ENCODE results near the gene PGLYRP2.

GRCh38 chr19:15439078-15439799 lies 40.1 kb downstream of the PGLYRP2 start:
- no peak for TF ChIP-seq CTCF (tag by site-specific recombination; IDR thresholded peaks at IDR 0.05)
- no peak for TF ChIP-seq ZNF292 (tag by site-specific recombination; IDR thresholded peaks at IDR 0.05; ENCODE audit: borderline replicate concordance, low read depth)
- TF ChIP-seq ELK4 (IDR thresholded peaks at IDR 0.05; ENCODE audit: borderline replicate concordance, low read depth, low read length): no peak
- TF ChIP-seq, protein P1, sequence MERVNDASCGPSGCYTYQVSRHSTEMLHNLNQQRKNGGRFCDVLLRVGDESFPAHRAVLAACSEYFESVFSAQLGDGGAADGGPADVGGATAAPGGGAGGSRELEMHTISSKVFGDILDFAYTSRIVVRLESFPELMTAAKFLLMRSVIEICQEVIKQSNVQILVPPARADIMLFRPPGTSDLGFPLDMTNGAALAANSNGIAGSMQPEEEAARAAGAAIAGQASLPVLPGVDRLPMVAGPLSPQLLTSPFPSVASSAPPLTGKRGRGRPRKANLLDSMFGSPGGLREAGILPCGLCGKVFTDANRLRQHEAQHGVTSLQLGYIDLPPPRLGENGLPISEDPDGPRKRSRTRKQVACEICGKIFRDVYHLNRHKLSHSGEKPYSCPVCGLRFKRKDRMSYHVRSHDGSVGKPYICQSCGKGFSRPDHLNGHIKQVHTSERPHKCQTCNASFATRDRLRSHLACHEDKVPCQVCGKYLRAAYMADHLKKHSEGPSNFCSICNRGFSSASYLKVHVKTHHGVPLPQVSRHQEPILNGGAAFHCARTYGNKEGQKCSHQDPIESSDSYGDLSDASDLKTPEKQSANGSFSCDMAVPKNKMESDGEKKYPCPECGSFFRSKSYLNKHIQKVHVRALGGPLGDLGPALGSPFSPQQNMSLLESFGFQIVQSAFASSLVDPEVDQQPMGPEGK (tag by site-specific recombination; IDR thresholded peaks at IDR 0.05): no peak
- TF ChIP-seq, protein P2, sequence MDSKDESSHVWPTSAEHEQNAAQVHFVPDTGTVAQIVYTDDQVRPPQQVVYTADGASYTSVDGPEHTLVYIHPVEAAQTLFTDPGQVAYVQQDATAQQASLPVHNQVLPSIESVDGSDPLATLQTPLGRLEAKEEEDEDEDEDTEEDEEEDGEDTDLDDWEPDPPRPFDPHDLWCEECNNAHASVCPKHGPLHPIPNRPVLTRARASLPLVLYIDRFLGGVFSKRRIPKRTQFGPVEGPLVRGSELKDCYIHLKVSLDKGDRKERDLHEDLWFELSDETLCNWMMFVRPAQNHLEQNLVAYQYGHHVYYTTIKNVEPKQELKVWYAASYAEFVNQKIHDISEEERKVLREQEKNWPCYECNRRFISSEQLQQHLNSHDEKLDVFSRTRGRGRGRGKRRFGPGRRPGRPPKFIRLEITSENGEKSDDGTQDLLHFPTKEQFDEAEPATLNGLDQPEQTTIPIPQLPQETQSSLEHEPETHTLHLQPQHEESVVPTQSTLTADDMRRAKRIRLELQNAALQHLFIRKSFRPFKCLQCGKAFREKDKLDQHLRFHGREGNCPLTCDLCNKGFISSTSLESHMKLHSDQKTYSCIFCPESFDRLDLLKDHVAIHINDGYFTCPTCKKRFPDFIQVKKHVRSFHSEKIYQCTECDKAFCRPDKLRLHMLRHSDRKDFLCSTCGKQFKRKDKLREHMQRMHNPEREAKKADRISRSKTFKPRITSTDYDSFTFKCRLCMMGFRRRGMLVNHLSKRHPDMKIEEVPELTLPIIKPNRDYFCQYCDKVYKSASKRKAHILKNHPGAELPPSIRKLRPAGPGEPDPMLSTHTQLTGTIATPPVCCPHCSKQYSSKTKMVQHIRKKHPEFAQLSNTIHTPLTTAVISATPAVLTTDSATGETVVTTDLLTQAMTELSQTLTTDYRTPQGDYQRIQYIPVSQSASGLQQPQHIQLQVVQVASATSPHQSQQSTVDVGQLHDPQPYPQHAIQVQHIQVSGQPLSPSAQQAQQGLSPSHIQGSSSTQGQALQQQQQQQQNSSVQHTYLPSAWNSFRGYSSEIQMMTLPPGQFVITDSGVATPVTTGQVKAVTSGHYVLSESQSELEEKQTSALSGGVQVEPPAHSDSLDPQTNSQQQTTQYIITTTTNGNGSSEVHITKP (tag by site-specific recombination; IDR thresholded peaks at IDR 0.05): no peak
- TF ChIP-seq ZNF202 (tag by site-specific recombination; IDR thresholded peaks at IDR 0.05; ENCODE audit: borderline replicate concordance): no peak
- no peak for TF ChIP-seq ZXDB (tag by site-specific recombination; IDR thresholded peaks at IDR 0.05)
- TF ChIP-seq ZNF473 (tag by site-specific recombination; IDR thresholded peaks at IDR 0.05): no peak
- no peak for TF ChIP-seq SETDB1 (IDR thresholded peaks at IDR 0.05; ENCODE audit: insufficient read length, low read length)
- no peak for TF ChIP-seq KLF7 (tag by site-specific recombination; IDR thresholded peaks at IDR 0.05; ENCODE audit: borderline replicate concordance)
- TF ChIP-seq SCRT1 (tag by site-specific recombination; IDR thresholded peaks at IDR 0.05; ENCODE audit: borderline replicate concordance): no peak
- TF ChIP-seq ZNF701 (tag by site-specific recombination; IDR thresholded peaks at IDR 0.05): no peak
